MM.1S (cell line): ENCODE results near the gene PHLDB3.

Experiments
- EZH2 ChIP-seq: fragments of 300-600 bp; sonication (generic); optimal IDR thresholded peaks from 2 replicates; pipeline ENCODE3; 2017; ENCODE audit warnings: low read depth, mild to moderate bottlenecking, antibody characterized with exemption, low read length, mixed read lengths
- EZH2phosphoT487 ChIP-seq: fragments of 300-600 bp; sonication (generic); IDR thresholded peaks from 2 replicates; pipeline ENCODE4 v1.6.1; 2018; ENCODE audit warnings: antibody characterized with exemption, low read length
- TF ChIP-seq, protein P1 (sequence below): fragments of 300-600 bp; sonication (generic); IDR thresholded peaks from 2 replicates; pipeline ENCODE4 v1.5.1; 2016; ENCODE audit warnings: antibody characterized with exemption, low read length, mixed read lengths

DNA sequence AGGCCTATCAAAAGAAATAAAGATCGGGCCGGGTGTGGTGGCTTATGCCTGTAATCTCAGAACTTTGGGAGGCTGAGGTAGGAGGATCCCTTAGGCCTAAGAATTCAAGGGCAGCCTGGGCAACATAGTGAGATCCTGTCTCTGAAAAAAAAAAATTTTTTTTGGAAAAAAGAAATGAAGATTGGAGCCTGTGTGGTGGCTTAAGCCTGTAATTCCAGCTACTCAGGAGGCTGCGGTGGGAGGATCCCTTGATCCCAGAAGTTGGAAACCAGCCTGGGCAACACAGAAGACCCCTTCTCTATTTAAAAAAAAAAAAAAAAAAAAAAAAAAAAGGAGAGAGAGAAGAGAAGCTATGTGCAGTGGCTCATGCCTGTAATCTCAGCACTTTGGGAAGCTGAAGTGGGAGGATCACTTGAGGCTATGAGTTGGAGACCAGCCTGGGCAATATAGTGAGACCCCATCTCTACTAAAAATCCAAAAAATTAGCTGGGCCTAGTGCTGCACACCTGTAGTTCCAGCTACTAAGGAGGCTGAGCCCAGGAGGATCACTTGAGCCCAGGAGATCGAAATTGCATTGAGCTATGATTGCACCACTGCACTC lies 24.5 kb downstream of the PHLDB3 start:
- TF ChIP-seq EZH2 (no peak), EZH2phosphoT487 (no peak)
- TF ChIP-seq, protein P1, sequence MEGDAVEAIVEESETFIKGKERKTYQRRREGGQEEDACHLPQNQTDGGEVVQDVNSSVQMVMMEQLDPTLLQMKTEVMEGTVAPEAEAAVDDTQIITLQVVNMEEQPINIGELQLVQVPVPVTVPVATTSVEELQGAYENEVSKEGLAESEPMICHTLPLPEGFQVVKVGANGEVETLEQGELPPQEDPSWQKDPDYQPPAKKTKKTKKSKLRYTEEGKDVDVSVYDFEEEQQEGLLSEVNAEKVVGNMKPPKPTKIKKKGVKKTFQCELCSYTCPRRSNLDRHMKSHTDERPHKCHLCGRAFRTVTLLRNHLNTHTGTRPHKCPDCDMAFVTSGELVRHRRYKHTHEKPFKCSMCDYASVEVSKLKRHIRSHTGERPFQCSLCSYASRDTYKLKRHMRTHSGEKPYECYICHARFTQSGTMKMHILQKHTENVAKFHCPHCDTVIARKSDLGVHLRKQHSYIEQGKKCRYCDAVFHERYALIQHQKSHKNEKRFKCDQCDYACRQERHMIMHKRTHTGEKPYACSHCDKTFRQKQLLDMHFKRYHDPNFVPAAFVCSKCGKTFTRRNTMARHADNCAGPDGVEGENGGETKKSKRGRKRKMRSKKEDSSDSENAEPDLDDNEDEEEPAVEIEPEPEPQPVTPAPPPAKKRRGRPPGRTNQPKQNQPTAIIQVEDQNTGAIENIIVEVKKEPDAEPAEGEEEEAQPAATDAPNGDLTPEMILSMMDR = no peak
